ENCODE measurements around the gene HHIPL2.
A peak's percentile ranks its signal among the peaks of the same experiment; 100 is the strongest.

Gene HHIPL2

DNA sequence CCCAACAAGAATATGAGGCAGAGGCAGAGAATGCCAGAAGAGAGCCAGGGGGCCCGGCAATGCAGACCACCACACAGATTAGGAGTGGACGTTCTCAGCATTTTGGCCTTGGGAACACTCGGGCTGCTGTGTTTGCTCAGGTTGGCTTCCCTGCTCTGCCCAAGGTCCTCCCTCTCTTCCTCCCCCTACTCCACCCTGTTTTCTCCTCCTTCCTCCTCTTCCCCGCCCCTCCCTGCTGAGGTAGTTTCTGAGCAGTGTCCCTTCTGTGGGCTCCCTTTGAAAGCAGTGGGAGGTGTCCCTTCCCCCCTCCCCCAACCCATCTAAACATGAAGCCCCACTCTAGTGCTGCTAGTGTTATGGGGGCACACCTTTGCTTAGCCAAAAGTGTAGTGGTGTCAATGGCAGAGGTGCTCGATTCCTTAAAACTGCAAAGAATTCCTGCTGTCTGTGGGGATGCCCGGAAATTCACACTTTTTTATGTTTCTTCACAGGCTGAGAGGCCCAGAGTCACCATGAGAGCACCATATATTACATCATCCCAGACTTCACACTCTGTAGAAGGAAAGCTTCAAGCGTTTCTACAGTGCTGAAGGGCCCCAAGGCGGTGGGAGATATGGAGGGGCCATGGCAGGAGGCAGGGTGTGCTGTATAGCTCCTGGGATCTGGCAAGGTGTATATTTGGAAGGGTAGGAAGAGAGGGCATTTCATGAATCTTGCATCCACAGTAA is at the start of gene HHIPL2:
HHIPL2 (minus strand) TSS at position 161 of the 728 bp plus-strand sequence; CDS start at position 101, 60 bp downstream.
- no peak for DNase-seq

DNA sequence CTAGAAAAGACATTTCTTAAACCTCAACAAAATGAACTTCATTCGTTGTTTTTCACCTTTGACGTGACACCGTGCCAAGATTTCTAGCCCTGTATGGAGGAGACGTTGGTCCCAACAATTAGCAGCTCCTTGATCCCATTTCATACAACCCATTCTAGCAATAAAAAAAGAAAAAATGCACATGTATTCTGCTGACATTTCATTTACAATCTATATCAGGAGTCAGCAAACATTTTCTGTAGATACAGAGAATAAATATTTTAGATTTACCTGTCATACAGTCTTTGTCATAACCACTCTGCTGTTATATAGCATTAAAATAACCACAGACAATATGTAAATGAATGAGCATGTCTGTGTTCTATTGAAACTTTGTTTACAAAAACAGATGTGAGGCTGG is 48.8 kb upstream of the HHIPL2 start:
- no peak for DNase-seq

DNA sequence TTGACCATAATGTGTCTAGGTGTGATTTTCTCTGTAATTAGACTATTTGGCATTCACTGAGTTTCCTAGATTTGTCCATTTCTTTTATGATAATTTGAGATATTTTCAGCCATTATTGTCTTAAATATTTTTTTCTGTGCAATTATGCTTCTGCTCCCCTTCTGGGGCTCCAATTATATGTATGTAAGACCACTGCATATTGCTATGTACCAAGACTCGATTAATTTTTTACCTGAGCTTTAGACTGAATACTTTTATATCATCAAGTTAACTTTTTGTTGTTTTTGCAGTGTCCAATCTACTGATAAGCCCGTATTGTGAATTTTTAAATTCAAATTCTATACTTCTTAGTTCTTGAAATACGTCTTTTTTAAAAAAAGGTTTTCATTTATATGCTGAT is 46.9 kb upstream of the HHIPL2 start:
- DNase-seq = no peak

DNA sequence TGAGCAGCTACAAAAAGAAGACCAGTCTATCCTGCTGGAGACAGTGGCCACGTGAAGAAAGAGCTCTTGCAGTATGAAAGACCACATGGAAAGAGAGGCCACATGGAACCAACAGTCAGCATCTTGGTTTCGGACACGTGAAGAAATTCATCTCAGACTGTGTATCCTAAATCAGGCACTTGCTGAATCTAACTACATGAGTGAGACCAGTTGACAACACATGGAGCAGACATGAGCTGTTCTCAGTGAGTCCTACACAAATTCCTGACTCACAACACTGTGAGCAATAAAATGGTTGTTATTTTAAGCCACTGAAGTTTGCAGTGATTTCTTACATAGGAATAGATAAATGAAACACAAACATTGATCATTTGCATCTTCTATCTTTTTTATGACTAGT is 44.3 kb upstream of the HHIPL2 start:
- no peak for DNase-seq

DNA sequence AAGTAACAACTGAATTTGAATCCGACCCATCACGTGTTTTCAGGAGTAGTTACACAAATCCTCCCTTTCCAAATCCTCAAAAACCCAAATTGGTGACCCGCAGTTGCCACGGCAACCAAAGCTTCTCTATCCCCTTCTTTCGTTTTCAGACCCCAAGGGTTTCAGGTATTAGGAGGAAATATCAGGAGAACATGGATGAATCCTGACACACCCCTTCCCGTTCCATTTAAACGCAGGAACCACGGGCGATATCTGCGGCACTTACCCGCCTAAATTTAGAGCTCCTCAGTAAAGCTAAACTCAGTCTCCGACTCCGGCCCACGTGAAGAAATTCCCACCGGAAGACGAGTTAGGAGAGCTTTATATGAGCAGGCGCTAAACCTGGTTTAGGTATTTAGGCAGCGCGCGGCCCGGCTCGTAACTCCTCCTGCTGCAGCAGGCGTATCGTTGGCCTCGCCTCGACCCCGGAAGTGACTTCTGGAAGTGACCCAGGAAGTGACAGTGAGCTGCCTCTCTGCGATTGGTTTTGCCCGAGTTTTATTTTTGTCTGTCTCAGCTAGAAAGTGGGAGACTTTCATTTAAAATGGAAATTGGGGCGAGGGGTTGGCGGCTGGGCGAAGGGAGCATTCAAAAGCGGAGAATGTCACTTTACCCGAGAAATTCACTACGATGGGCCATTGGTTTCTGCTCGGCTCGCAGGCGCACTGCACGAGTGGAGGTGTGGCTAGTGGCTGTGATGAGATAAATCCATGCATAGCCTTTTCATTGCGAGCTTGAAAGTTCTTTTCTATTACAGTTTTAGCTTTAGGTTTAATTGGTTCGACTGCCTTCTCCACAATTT is 41.8 kb upstream of the HHIPL2 start, which contains the start of gene TAF1A:
TAF1A (minus strand) TSS at position 472 of the 841 bp plus-strand sequence.
- DNase-seq = peak; percentile 84

DNA sequence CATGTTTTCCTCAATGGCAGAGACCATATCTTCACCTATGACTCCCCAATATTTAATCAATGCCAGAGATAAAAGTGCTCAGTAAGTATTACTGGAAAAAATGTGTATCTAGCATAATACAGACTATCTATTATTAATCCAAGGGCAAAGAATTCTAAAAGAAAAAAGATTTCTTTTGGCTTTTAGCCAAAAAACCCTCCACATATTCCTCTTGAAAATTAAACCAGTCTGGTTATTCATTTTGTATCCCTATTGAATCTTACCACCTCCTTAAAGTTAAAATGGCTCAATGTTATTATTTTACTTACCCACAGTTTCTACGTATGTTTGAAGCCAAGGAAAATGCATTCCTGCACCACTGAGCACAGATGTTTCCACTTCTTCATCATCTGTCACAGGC is 40.2 kb upstream of the HHIPL2 start:
- no peak for DNase-seq

DNA sequence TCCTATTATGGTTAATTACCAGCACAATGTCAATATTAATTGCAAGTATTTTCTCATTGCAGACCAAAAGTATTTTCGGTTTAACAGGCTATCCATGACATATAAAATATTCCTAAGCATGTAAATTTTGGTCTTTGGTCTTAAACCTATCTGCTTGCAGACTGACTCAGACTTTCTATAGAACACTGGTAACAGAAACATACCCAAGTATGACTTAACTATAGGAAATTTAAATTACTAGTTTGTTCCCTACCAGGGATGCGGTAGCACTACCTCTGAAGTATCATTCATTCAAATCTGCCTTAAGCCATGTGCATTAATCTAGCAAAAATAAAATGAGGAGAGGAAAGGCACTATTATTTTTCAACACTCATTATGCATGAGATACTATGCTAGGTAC is 38.9 kb upstream of the HHIPL2 start:
- DNase-seq = no peak

DNA sequence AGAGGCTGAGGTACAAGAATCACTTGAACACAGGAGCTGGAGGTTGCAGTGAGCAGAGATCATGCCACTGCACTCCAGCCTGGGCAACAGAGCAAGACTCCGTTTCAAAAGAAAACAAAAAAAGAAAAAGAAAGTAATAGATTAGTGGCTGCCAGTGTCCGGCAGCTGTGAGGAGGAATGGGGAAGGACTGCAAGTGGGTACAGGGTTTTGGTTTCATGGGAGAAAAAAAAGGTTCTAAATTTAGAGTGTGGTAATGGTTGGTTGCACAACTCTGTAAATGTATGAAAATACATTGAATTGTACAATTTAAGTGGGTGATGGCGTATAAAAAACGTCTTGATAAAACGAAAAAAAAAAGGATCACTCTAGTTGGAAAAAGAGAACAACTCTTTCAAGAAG is 35.2 kb upstream of the HHIPL2 start:
- DNase-seq = peak; percentile 25

DNA sequence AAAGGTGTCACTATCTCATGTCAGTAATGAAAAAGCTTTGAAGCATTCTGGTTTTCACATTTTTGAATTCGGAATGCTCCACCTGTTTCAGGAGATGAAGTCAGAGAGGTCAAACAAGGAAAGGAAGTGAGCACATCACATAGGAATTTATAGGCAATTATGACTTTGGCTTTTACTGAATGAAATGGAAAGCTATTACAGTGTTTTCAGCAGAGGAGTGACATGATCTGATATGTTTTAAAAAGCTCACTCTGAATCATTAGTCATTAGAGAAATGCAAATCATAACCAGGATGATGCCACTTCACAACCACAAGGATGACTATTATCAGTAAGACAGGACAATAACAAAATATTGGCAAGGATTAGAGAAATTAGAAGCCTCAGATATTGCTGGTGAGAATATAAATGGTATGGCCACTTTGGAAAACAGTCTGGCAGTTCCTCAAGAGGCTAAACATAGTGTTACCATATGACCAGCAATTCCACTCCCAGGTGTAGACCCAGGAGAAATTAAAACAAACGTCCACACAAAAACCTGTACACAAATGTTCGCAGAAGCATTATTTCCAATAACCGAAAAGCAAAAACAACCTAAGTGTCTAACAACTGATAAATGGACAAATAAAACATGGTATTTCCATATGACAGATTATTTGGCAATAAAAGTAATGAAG is 34.3 kb upstream of the HHIPL2 start:
- no peak for DNase-seq

DNA sequence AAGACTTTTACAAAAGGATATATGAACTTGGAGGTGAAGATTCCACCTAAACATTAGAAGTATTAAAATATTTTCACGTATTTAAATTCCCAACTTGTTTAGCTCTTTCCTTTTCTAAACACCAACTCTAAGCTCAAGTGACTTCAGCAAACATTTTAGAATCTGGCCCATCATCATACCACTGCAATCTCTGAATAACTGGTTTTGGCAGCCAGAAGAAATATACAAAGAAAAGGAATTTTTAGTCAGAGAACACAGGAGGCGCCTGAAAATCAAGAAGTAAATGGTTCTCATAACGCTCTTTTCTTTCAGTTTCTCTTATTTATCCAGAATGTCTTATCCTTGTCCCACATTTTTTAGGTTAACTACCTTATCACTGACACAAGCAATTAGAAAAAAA is 31.4 kb upstream of the HHIPL2 start:
- no peak for DNase-seq

DNA sequence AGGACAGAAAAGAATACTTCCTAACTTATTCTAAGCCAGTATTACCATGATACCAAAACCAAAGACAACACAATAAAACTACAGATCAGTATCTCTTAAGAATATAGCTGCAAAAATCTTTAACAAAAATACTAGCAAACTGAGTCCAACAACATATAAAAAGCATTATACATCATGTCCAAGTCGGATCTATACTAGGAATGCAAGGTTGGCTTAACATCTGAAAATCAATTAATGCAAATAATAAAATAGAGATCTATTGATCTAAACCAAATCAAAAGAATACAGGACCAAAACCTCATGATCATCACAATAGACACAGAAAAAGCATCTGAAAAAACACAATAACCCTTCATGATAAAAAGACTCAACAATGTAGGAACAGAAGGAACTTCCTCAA is 22.9 kb upstream of the HHIPL2 start:
- DNase-seq = no peak

DNA sequence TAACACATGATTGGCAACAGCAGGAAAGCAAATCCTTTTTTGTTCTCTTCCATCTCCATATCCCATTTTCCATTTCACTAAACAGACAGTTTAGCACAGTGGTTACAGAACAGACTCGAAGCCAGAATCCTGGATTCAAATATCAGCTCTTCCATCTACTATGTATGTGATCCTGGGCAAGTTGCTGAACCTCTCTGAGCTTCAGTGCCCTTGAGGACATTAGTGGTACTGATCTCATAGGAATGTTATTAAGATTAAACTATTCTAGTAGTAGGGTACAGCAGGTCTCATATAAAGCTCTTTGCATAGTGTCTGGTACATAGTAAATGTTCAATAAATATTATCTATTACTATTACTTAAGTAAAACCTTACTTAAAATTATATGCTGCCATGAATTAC is 13.8 kb upstream of the HHIPL2 start:
- no peak for DNase-seq

DNA sequence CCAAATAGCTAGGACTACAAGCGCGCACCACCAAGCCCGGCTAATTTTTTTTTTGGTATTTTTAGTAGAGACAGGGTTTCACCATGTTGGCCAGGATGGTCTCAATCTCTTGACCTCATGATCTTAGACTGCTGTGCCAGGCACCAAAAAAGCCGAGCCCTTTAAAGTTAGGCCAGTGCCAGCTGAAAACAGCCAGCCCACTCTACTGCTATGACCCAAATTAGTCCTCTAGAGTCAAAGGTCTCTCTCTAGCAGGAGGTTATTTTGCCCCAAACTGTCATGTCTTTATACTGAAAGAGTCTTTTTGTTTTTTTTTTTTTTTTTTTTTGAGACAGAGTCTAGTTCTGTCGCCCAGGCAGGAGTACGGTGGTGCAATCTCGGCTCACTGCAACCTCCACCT is 9.7 kb upstream of the HHIPL2 start:
- DNase-seq = no peak

DNA sequence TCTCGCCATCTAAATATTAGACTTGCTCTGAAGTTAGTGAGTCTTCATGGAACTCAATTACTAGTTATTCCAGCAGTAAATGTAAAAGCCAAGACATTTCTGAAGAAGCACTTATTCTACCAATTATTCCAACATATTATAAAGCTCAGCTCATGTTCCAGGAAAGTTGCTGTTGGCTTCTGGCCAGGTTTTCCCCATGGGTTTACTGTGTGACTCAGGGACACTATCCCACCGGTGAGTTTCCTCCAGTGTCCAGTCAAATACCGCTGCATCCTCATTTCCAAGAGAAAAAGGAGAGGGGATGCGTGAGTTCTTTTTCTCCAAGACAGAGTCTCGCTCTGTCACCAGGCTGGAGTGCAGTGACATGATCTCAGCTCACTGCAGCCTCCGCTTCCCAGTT is 9.2 kb upstream of the HHIPL2 start:
- DNase-seq = no peak

DNA sequence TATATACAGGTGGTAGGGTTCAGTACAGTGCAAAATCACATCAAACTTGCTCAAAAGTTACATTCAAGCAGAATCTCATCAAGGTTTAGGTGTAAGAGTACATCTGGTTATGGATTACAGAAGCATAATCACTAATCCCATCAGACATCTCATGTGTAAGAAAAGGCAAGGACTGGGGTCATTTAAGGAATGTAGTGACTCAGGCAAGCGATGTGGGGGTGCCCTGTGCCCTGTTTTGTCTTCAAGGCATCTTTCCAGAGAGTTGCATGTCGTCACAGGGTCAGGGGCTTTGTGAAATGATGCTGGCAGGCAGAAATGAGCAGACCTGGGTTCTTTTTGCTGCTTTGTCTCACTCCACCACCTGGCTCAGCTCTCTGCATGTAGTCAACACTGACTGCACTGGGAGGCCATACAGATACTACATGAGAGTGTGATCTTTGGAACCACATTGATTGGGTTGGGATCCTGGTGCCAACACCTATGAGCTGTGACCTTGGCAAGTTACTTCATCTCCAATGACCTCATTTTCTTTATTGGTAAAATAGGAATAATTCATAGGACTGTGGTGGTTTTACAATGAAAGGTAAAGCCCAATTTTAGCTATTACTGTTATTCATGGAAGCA is 8.2 kb upstream of the HHIPL2 start:
- no peak for DNase-seq

DNA sequence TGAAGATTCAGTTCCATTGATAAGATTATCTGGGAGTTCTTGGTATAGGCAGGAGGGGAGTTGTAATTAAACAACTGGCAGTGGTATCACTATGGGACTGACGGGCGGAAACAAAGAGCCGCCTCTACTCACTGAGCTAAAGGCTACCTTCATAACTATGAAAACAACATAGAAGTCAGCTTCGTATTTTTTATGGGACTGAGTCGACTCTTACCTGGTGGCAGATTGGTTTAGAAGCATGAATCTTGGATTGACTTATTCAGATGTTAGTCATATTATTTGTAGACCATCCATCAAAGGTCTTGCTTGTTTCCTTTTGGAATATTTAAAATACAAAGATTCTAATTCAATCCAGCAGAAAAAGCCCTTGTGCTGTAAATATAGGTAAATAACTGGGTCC is 6.3 kb upstream of the HHIPL2 start:
- DNase-seq = no peak

DNA sequence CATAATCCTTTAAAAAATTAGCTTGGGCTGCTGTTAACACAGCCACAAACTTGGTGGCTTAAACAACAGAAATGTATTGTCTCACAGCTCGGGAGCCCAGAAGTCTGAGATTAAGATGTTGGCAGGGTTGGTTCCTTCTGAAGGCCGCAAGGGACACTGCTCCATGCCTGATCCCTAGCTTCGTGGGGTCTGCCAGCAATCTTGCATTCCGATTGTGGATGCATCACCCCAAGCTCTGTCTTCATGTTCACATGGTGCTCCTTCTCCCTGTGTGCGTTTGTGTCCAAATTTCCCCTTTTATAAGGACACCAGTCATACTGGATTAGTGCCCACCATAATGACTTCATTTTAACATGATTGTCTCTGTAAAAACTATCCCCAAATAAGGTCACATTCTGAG is 5.0 kb upstream of the HHIPL2 start:
- no peak for DNase-seq

DNA sequence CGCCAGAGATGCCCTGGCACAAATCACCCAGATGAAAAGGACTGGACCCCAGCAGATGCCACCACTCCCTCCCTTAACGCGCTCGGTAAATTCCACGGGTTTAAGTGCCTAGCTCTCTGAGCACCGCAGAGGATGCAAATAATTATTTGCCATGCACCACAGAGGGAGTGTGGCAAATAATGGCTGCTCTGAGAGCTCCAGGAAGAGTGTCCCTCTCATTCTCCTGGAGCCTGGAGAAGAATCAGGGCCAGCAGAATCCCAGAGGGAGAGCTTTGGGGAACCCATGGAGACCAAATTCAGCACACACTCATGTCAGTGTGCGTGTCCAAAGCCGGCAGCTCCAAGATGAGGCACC is 667 bp downstream of the HHIPL2 start:
- DNase-seq = no peak

DNA sequence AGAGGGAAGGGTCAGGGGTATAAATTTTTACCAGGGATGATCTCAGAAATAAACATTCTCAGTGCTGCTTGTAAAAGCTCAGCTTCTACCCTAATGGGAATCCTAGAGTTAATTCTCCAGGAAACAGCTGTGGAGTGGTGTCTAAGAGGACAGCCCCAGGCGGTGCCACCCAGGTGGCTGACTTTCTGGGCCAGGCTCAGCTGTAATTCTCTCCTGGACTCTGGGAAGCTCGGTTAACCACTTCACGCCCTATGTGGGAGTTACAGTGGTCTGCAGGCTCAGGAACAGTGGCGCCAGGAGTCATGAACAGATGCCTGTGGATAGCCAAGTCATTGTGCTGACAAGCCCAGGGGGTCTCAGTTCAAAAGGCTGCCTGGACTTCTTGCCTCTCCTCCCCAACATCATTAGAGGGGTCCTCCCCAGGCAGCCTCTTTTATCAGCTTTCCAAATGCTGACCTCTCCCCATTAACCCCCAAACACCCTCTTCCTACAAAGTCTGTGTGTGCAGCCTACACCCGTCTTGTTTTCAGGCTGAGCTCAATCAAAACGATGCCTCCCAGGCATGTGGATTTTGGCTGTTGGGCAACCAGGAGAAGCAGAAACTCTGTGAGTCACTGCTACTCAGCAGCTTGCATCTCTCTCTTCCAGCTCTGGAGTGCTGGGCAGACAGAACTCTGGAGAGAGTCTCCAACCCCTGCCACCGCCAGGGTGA is 1.2 kb downstream of the HHIPL2 start:
- DNase-seq = no peak

DNA sequence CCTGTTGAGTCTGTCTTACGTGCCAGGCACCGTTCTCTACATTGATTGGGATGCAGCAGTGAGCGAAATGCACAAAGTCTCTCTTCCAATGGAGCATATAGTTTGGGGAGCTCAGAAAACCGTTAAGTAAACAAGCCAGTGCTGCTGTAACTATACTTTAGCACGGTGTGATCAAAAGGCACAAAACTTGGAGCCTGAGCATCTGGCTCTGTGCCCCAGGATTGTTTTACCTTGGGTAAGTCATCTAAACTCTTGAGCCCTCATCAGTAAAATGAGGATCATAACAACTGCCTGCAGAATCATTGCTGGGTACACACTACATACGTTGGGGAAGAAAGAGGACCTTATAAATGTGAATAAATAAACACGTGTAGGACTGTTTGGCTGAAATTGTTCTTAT is 1.8 kb downstream of the HHIPL2 start:
- no peak for DNase-seq

DNA sequence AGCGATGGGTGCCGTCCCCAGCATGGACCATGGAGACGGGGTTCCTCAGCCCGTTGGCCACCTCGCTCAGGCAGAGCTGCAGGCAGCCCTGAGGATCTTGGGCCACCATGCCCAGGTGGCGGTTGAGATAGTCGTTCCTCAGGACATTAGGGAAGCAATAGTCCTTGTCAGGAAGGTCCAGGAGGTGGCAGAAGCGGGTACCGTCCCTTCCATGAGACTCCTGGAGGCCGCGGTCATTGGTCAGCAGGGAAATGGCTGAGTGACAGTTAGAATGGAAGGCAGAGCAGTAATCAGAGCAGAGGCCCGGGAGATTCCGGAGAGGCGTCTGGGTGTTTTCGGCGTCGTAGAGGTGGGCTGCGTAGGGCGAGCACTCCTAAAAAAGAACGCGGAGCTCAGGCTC is 4.1 kb downstream of the HHIPL2 start:
- no peak for DNase-seq

DNA sequence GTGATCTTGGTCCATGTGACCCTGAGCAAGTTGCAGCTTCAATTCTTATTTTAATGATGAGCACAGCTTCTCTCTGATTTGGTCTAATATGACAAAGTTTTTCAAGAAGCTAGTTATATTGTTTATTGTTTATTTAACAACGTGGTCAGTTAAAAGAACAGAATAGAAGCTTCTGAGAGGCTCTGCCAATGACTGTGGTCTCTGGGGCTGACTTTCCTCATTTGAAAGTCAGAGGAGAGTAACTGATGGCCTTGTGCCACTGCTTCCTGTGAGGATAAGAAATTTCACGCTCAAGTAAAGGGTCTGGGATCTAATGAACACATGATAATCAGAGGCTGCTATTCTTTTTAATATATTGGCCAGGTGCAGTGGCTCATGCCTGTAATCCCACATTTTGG is 7.3 kb downstream of the HHIPL2 start:
- DNase-seq = no peak
